Effector memory CD4-positive, alpha-beta T cell (primary cell): ENCODE measurements around the gene PCDHGA1.
A peak's percentile ranks its signal among the peaks of the same experiment; 100 is the strongest.
"Not testable (repeated sequence)": the region's sequence is repeated elsewhere in the genome, so short reads cannot be mapped to it uniquely, and the experiment has no call there.

ENCODE experiments used
- DNase-seq, 3 donors: peaks; one replicate each; pipeline ENCODE4 v3.0.0-alpha.2; 2020
- H3K27ac ChIP-seq: 2 replicates; pipeline ENCODE4 v1.7.0; 2013; ENCODE audit warnings: mild to moderate bottlenecking, low read length, moderate library complexity; ENCODE audit not compliant: insufficient read depth, poor library complexity, severe bottlenecking
- H3K27me3 ChIP-seq: replicated peaks from 2 replicates; pipeline ENCODE4 v1.7.0; 2013; ENCODE audit warnings: mild to moderate bottlenecking, low read length; ENCODE audit not compliant: insufficient read depth, control insufficient read depth, poor library complexity, severe bottlenecking
- H3K36me3 ChIP-seq: 2 replicates; pipeline ENCODE4 v1.7.0; 2013; ENCODE audit warnings: mild to moderate bottlenecking, low read length, moderate library complexity; ENCODE audit not compliant: control insufficient read depth, insufficient read depth
- H3K4me1 ChIP-seq: 2 replicates; pipeline ENCODE4 v1.7.0; 2013; ENCODE audit warnings: low read length, mild to moderate bottlenecking; ENCODE audit not compliant: control insufficient read depth, insufficient read depth, poor library complexity, severe bottlenecking
- H3K4me3 ChIP-seq: 2 replicates; pipeline ENCODE4 v1.7.0; 2013; ENCODE audit warnings: low read length, low read depth, mild to moderate bottlenecking; ENCODE audit not compliant: insufficient read depth, poor library complexity, severe bottlenecking
- H3K9me3 ChIP-seq: 2 replicates; pipeline ENCODE4 v1.7.0; 2013; ENCODE audit warnings: mild to moderate bottlenecking, low read length, moderate library complexity; ENCODE audit not compliant: control insufficient read depth

PCDHGA1 gene

GRCh38 chr5:141411575-141411974, 81.3 kb downstream of the PCDHGA1 start:
- H3K4me3 ChIP-seq = no peak overlapping the region
- H3K27me3 ChIP-seq = peaks cover 54% of the 10 kb centered on the region
- H3K36me3 ChIP-seq = no peaks in the 10 kb centered on the region
- no peak for DNase-seq
- no peak overlapping the region for H3K27ac ChIP-seq
- peaks cover 3% of the 10 kb centered on the region for H3K9me3 ChIP-seq
- peaks cover 7% of the 10 kb centered on the region for H3K4me1 ChIP-seq

DNA sequence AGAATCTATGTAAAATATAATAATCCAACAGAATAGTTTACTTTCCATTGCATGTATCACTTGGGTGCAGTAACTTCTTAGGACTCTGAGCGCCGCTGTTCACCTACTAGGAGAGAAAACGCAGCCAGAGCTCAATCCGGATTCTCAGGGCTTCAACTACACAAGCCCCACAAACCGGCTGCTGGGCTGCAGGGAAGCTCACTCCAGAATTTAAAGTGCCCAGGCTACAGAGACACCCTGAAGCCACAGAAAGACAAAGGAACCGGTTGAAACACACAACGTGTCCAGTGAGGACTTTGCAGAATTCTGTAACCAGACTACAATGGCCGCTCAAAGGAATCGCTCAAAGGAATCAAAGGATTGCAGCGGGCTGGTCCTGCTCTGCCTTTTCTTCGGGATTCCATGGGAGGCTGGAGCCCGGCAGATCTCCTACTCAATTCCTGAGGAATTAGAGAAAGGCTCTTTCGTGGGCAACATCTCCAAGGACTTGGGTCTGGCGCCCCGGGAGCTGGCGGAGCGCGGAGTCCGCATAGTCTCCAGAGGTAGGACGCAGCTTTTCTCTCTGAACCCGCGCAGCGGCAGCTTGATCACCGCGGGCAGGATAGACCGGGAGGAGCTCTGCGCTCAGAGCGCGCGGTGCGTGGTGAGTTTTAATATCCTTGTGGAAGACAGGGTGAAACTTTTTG, 82.7 kb downstream of the PCDHGA1 start, which contains the start of gene PCDHGA10:
PCDHGA10 (plus strand) TSS at position 134 of the 686 bp plus-strand sequence; CDS start at position 323, 189 bp downstream.
- Histone ChIP-seq H3K27me3 (peaks cover 54% of the 10 kb centered on the region), H3K36me3 (no peaks in the 10 kb centered on the region), H3K4me1 (peaks cover 7% of the 10 kb centered on the region), H3K9me3 (peaks cover 3% of the 10 kb centered on the region), H3K27ac (no peak within 1 kb of the TSS), H3K4me3 (peak within 1 kb of the TSS; percentile 37)
- DNase-seq = peak in 2 of 3 donors; percentile 28 to 29

DNA sequence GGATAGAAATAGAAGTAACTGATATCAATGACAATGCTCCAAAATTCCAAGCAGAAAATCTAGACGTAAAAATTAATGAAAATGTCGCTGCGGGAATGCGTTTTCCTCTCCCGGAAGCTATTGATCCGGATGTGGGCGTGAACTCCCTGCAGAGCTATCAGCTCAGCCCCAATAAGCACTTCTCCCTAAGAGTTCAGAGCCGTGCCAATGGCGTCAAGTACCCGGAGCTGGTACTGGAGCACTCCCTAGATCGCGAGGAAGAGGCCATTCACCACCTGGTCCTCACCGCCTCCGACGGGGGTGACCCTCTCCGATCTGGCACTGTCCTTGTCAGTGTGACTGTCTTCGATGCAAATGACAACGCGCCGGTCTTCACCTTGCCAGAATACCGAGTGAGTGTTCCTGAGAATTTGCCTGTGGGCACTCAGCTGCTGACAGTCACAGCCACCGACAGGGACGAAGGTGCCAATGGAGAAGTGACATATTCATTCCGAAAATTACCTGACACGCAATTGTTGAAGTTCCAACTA, 83.3 kb downstream of the PCDHGA1 start:
- peaks cover 7% of the 10 kb centered on the region for H3K9me3 ChIP-seq
- DNase-seq = no peak
- H3K4me3 ChIP-seq = peak overlapping the region; percentile 37
- no peak overlapping the region for H3K27ac ChIP-seq
- H3K27me3 ChIP-seq = peaks cover 58% of the 10 kb centered on the region
- peaks cover 7% of the 10 kb centered on the region for H3K4me1 ChIP-seq
- no peaks in the 10 kb centered on the region for H3K36me3 ChIP-seq

GRCh38 chr5:141414548-141415274, 84.4 kb downstream of the PCDHGA1 start:
- not testable (repeated sequence) for H3K4me3 ChIP-seq, H3K9me3 ChIP-seq, H3K27ac ChIP-seq, DNase-seq, H3K36me3 ChIP-seq, H3K4me1 ChIP-seq
- peaks cover 61% of the 10 kb centered on the region for H3K27me3 ChIP-seq

DNA sequence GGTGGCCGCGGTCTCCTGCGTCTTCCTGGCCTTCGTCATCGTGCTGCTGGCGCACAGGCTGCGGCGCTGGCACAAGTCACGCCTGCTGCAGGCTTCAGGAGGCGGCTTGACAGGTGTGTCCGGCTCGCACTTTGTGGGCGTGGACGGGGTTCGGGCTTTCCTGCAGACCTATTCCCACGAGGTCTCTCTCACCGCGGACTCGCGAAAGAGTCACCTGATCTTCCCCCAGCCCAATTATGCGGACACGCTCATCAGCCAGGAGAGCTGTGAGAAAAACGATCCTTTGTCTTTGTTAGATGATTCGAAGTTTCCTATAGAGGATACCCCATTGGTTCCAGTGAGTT, 84.9 kb downstream of the PCDHGA1 start:
- not testable (repeated sequence) for H3K9me3 ChIP-seq, H3K4me1 ChIP-seq, H3K4me3 ChIP-seq, H3K27ac ChIP-seq, DNase-seq, H3K36me3 ChIP-seq
- peaks cover 63% of the 10 kb centered on the region for H3K27me3 ChIP-seq

DNA sequence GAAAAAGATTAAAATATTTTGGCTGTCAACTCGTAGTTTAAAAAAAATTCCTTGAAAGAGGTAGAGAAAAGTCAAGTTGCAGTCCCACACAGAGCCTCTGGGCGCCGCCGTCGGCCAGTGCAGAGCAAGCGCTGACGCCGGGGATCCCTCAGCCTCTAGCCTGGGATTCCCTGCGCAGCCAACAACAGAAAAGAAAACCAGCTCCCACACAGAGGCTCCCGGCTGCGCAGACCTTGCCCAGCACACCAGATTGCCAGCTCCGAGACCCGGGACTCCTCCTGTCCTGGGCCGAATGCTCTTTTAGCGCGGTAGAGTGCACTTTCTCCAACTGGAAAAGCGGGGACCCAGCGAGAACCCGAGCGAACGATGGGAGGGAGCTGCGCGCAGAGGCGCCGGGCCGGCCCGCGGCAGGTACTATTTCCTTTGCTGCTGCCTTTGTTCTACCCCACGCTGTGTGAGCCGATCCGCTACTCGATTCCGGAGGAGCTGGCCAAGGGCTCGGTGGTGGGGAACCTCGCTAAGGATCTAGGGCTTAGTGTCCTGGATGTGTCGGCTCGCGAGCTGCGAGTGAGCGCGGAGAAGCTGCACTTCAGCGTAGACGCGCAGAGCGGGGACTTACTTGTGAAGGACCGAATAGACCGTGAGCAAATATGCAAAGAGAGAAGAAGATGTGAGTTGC, 87.3 kb downstream of the PCDHGA1 start, which contains the start of gene PCDHGB7:
PCDHGB7 (plus strand) TSS at position 184 of the 679 bp plus-strand sequence; CDS start at position 367, 183 bp downstream.
- Histone ChIP-seq H3K9me3 (peaks cover 17% of the 10 kb centered on the region), H3K27me3 (peaks cover 76% of the 10 kb centered on the region)
- peak in 1 of 3 donors; percentile 16 for DNase-seq
- H3K4me3 ChIP-seq, H3K4me1 ChIP-seq, H3K36me3 ChIP-seq, H3K27ac ChIP-seq: not testable (repeated sequence)

DNA sequence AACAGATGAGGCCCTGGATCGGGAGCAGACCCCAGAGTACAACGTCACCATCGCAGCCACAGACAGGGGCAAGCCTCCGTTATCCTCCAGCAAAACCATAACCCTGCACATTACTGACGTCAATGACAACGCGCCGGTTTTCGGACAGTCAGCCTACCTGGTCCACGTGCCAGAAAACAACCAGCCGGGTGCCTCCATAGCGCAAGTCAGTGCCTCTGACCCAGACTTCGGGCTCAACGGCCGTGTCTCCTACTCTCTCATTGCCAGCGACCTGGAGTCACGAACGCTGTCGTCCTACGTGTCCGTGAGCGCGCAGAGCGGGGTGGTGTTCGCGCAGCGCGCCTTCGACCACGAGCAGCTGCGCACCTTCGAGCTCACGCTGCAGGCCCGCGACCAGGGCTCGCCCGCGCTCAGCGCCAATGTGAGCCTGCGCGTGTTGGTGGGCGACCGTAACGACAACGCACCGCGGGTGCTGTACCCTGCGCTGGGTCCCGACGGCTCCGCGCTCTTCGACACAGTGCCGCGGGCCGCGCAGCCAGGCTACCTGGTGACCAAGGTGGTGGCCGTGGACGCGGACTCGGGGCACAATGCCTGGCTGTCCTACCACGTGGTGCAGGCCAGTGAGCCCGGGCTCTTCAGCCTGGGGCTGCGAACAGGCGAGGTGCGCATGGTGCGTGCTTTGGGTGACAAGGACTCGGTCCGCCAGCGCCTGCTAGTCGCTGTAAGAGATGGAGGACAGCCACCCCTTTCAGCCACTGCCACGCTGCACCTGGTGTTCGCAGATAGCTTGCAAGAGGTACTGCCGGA, 89.0 kb downstream of the PCDHGA1 start:
- Histone ChIP-seq H3K36me3 (no peaks in the 10 kb centered on the region), H3K27me3 (peaks cover 67% of the 10 kb centered on the region), H3K27ac (no peak overlapping the region), H3K4me3 (no peak overlapping the region), H3K9me3 (peaks cover 16% of the 10 kb centered on the region), H3K4me1 (peaks cover 3% of the 10 kb centered on the region)
- no peak for DNase-seq

DNA sequence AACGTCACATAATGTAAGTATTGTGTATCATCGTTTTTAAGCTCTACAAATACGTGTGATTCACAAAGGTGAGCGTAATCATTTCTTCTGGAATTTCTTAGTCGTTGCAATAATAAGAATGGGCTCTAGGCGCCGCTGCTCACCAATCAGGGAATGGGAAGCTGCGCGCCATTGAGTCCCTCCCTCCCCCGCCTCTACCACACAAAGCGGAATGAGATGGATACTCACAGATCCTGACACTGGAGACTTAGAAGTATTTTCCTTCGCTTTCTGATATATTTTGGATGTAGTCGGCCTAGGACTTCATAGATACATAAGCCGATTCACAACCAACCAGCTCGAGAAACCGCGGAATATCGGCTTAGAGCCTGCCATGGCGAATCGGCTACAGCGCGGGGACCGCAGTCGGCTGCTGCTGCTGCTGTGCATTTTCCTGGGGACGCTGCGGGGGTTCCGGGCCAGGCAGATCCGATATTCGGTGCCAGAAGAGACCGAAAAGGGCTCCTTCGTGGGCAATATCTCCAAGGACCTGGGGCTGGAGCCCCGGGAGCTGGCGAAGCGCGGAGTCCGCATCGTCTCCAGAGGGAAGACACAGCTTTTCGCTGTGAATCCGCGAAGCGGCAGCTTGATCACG, 90.7 kb downstream of the PCDHGA1 start, which contains the start of gene PCDHGA11:
PCDHGA11 (plus strand) TSS at position 197 of the 634 bp plus-strand sequence; CDS start at position 374, 177 bp downstream.
- peaks cover 14% of the 10 kb centered on the region for H3K9me3 ChIP-seq
- no peak for DNase-seq
- no peaks in the 10 kb centered on the region for H3K36me3 ChIP-seq
- peak within 1 kb of the TSS; percentile 37 for H3K4me3 ChIP-seq
- no peaks in the 10 kb centered on the region for H3K4me1 ChIP-seq
- H3K27me3 ChIP-seq = peaks cover 67% of the 10 kb centered on the region
- H3K27ac ChIP-seq = no peak within 1 kb of the TSS

DNA sequence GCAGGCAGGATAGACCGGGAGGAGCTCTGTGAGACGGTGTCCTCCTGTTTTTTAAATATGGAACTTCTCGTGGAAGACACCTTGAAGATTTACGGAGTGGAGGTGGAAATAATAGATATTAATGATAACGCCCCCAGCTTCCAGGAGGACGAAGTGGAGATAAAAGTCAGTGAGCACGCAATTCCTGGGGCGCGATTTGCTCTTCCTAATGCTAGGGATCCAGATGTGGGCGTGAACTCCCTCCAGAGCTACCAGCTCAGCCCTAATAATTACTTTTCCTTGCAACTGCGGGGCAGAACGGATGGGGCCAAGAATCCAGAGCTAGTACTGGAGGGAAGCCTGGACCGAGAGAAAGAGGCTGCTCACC, 91.2 kb downstream of the PCDHGA1 start:
- H3K36me3 ChIP-seq = no peaks in the 10 kb centered on the region
- H3K4me1 ChIP-seq = no peaks in the 10 kb centered on the region
- H3K9me3 ChIP-seq = peaks cover 14% of the 10 kb centered on the region
- no peak overlapping the region for H3K27ac ChIP-seq
- no peak overlapping the region for H3K4me3 ChIP-seq
- DNase-seq = no peak
- peaks cover 63% of the 10 kb centered on the region for H3K27me3 ChIP-seq
